HG03097 (cell line): ENCODE measurements around the gene PRKAG2.
"Not testable (repeated sequence)": the region's sequence is repeated elsewhere in the genome, so short reads cannot be mapped to it uniquely, and the experiment has no call there.

Experiments
- ATAC-seq: cut with Tn5 transposase; IDR thresholded peaks from one replicate; pipeline ENCODE4 v1.9.1; 2021; ENCODE audit not compliant: unreplicated experiment, low FRiP score

Gene PRKAG2

GRCh38 chr7:151756076-151756731 lies 120.7 kb downstream of the PRKAG2 start:
- no peak for ATAC-seq

DNA sequence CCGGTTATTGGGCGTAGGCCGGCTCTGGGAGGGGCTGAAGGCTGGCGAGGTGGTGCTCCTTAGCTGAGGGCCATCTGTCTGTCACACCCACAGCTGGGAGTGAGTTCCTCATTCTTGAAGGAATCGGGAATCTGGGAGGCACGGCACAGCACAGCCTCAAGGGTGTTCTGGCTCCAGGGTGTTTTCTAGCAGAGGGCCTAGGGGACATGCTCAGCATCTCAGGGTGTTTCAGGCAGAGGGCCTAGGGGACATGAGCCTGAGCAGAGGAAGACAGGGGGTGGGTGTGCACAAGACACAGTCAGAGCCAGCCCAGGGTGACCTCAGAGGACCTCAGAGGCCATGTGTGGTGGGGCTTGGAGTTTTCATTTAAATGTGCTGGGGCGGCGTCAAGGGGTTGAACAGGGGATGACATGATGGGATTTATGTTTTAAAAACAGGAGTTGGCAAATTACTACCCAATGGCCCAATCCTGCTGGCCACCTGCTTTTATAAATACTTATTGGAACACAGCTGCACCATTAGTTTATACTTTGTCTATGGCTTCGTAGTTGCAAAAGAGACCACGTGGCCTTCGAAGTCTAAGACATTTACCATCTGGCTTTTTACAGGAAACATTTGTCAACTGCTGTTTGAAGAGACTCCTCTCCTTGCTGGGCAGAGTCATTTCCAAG lies 121.6 kb downstream of the PRKAG2 start:
- no peak for ATAC-seq

DNA sequence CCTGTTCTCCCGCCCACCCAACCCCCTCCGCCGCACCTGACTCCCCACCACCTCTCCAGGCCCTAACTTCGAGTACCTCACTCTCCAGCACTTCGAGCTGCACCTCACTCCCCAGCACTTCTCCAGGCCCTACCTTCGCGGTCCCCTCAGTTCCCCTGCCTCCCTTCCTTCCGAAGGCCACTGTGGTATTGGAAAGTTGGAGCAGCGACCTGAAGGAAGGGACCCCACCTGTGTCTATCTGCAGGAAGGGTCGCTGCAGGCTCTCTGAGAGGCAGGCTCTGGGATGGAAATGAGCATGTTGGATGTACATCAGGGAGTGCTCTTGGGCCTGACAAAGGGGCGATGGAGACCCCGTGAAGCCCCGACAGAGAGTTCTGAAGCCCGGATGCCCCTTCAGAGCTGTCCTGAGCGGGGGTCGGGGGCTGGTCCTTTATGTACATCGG lies 122.2 kb downstream of the PRKAG2 start:
- ATAC-seq, result no peak

DNA sequence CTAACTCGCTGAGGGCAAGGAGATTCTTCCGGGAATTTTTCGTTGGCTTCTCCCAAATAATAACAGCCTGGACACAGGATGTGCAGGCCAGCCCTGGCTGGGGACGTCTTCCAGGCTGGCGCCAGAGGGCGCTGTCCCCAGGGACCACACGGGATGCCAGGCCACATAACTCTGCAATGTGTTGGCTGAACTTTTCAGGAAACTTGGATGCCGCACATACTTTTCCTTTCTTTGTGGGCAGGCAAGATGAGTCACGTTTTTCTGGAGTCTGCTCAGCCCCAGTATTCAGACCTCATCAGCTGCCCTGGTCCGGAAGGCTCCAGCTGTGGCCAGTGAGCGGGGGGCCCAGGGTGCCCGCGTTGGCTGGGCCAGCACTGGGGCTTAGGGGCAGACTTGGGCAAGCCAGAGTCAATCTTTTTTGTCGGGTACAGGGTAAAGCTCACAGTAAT lies 122.7 kb downstream of the PRKAG2 start:
- ATAC-seq, result no peak

GRCh38 chr7:151752816-151753595 lies 123.9 kb downstream of the PRKAG2 start:
- ATAC-seq, result no peak

- no peak for ATAC-seq
These were observed 124.9 kb downstream of the PRKAG2 start for GRCh38 chr7:151752037-151752436.

DNA sequence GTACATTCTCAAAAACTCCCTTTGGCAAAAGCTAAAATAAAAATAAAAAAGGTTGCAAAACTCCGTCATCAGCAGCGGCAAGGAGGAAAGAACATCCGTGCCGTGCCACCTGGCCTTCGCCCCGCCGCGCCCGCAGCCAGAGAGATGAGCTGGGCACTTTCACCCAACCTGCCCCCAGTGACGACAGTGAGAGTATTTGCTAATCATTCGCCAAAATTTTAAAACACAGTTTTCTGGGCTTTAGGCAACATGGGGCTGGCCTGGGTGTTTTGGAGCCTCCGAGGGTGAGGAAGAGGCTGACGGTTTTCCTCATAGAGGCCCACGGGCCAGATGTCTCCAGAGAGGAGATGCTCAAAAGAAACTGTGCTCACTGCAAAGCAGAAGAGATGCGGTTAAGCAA lies 128.2 kb downstream of the PRKAG2 start:
- no peak for ATAC-seq

DNA sequence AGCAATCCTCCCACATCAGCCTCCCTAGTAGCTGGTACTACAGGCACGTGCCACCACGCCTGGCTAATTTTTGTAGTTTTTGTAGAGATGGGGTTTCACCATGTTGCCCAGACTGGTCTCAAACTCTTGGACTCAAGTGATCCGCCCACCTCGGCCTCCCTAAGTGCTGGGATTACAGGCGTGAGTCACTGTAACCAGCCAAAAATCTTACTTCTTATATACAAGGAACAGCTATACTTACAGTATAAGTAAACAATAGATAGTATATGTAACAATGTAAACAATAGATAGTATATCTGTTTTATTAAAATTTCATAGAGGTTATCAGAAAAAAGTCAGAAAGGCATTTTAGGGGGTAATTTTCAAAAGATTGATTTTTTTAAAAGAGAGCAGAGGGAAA lies 128.9 kb downstream of the PRKAG2 start:
- ATAC-seq, result not testable (repeated sequence)

GRCh38 chr7:151745706-151746105 lies 131.2 kb downstream of the PRKAG2 start:
- ATAC-seq, result no peak

DNA sequence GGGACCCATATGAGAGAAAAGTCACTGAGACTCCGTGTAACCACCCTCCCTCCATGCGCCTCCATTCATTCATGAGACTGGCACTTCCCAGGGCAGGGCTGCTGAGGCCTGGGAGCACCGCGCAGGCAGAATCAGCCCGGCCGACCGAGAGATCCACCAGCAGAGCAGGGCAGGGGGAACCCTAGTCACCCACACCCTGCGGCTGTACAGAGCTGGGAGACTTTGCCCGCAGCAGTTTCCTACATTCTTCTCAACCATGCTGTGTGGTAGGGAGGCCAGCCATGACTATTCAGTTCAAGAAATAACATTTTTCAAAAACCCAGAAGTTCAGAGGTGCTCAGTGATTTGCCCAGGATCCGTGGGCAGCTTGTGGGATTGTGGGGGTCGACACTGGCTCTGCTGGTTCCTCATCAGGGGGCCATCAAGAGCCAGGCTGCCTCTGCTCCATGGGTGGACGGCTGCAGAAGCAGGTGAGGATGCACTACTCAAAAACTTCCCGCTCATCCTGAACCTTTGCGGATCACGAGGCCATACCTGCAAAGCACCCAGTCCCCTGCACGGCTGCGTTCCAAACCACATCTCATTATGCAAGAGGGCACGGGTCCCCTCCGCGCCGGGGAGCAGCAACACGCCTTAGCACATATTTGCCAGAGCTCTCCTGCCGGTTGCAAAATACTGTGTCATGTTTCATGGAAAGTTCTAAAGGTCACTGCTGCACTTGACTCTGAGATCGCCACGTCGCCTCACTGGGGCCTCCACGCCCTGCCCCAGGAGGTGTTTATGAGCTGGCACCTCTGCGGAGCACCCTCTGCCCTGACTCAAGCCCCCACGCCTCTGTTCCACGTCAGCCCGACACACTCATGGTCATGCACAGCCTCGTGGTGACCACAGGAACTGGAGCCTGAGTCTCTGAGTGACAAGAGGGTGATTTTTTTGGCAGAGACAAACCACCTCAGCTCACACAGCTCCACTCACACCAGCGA lies 132.0 kb downstream of the PRKAG2 start:
- no peak for ATAC-seq

DNA sequence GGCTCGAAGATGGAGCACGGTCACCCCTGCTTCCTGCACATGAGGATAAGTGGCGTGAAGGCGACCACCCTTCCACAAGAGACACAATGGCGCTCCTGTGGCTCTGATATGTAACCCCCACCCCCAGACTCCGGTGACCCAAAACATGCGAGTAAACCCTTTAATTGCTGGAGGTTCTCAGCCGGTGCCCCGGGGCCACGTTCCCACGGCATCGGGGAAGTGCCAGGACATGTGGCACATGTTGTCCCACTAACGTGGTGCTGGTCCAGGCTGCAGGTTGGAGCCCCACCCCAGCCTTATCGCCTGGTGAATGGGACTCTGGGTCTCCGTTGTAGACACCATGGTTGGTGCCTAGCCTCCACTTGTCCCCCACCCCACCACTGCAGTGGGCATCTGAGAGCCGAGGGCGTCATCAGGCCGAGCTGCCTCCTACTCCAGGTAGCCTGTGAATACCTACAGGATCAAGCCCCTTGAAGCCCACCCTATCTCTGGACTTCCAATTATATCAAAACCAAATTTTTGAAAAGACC lies 132.8 kb downstream of the PRKAG2 start:
- ATAC-seq, result no peak

- ATAC-seq, result no peak
These were observed 133.4 kb downstream of the PRKAG2 start for GRCh38 chr7:151743481-151743983.

GRCh38 chr7:151742713-151743480 lies 134.0 kb downstream of the PRKAG2 start:
- ATAC-seq, result no peak

GRCh38 chr7:151741585-151741984 lies 135.3 kb downstream of the PRKAG2 start:
- ATAC-seq, result no peak

DNA sequence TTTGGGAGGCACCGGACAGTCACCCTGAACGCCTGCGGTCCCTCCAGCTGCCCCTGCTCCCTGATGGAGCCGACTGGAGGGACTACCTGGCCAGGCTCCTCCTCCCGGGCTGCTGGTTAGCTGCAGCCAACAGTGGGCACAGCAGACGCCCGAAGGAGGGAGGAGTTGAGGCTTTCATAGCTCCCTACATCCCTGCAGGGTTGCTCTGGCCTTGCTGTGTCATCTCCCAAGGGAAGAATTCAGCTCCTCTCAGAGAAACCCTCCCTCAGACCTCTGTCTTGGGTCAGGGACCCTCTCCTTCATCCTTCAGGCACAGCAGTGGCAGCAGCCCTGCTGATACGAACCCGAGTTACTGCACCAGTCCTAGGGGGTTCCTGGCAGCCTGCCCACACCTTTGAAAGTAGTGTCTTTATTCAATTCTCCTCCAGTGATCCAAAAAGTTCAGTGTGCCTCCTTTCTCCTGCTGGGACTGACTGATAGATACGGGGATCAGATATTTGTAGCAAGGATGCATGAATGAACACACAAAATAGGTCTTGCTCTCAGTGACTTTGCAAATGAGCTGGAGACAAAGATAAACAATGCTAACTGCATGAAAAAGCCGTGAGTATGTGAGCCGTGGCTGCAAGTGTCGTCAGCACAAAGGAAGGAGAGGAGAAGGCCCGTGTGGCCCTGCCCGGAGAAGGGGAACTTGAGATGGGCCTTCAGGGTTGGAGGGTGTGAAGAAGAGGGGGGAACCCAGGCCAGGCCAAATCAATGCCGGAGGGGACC lies 136.6 kb downstream of the PRKAG2 start:
- no peak for ATAC-seq

DNA sequence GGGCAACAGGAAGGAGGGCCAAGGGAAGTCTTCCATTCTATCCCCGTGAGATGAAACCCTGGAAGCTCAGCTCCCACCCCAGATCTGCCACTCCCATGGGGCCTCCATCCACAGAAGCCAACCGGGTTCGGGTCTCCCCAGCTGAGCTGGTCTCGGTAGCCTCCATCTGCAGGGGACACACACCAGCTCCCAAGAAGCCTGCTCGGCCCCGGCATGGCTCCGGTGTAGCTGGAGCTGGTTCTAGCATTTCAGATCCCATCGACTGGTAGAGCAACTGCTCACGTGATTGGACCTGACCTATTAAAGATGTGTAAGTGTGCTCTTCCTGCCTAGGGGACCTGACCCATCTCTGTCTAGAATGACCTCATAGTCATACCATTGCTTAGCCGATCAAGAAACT lies 138.0 kb downstream of the PRKAG2 start:
- no peak for ATAC-seq

DNA sequence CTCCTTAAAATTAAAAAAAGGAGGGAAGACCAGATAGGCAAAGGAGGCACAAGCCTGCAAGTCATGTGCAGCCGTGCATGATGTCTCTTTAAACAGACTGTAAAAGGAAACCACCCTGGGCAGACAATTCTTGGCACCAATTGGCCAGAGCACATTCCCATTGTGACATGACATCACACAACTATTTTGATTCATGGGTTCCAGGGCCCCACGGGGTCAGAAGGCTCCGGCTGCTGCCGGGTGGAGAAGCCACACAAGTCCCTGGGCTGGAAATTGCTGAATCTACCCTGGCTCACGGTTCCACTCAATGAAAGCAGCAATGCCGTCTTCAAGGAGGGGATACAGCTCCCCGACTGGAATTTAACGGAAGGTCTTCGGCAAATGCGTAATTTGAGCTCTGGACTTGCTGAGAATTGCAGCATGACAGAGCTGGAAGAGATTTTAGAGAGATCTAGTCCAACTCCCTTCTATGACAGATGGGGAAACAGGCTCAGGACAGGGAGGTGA lies 140.5 kb downstream of the PRKAG2 start:
- ATAC-seq, result no peak

DNA sequence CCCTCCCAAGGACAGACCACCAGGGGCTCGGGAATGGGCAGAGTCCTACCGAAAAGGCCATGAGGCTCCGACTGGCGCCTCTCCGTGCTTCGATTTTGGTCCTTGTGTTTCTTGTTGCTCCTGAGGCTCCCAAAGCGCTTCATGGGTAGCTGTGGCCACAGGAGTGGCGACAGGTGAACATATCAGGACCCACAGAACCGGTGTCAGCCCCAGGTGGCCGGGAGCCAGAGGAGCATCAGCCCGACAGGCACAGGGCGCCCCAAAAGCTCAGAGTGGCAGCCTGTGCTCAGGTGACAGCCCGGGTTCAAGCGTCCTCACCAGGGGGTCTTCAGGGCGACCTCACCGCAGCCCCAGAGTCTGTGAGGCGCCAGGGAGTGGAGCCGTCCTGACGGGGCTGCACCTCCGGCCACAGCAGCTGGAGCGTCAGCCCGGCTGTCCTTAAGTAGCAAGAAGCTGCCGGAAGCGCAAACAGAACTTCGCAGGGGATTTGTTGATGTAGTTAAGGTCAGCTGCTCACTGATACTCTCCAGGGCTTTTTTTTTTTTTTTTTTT lies 141.0 kb downstream of the PRKAG2 start:
- no peak for ATAC-seq
